DND-41 (cell line): ENCODE data around the gene EXOC4.

ENCODE experiments used
- ATAC-seq: fragments of 200-7000 bp; cut with Tn5 transposase; 3 replicates; pipeline ENCODE4 v1.9.1; 2021; ENCODE audit warnings: low read depth; ENCODE audit not compliant: insufficient read depth
- DNase-seq: peaks from one replicate; pipeline ENCODE4 v3.0.0-alpha.2; 2020
- H2AFZ ChIP-seq: 2 replicates; pipeline ENCODE4 v1.6.0; 2012; ENCODE audit warnings: low read depth, low read length
- H3K27ac ChIP-seq: 2 replicates; pipeline ENCODE4 v1.5.1; 2012; ENCODE audit warnings: low read length, inconsistent platforms
- H3K27me3 ChIP-seq: fragments of 200-600 bp; sonication (generic); 2 replicates; pipeline ENCODE4 v1.6.0; 2012; ENCODE audit warnings: low read length, mild to moderate bottlenecking, inconsistent platforms; ENCODE audit not compliant: insufficient read depth, poor library complexity
- H3K36me3 ChIP-seq: 2 replicates; pipeline ENCODE4 v1.5.1; 2012; ENCODE audit warnings: low read length, inconsistent platforms; ENCODE audit not compliant: insufficient read depth
- H3K4me1 ChIP-seq: 2 replicates; pipeline ENCODE4 v1.5.1; 2012; ENCODE audit warnings: mild to moderate bottlenecking, low read length; ENCODE audit not compliant: insufficient read depth
- H3K4me2 ChIP-seq: 2 replicates; pipeline ENCODE4 v1.6.0; 2012; ENCODE audit warnings: mild to moderate bottlenecking, moderate library complexity, low read length, inconsistent platforms; ENCODE audit not compliant: insufficient read depth
- H3K4me3 ChIP-seq, 2 experiments: fragments of 200-600 bp in 1 of 2; shearing (Covaris generic) in 1 of 2; 2 replicates each; pipeline ENCODE4 v1.5.1; 2012 to 2016; ENCODE audit warnings: inconsistent platforms in 2 of 2, low read length in 2 of 2, mild to moderate bottlenecking in 2 of 2, low read depth in 1 of 2, moderate library complexity in 1 of 2
- H3K79me2 ChIP-seq: 2 replicates; pipeline ENCODE4 v1.6.0; 2012; ENCODE audit warnings: low read length, inconsistent platforms; ENCODE audit not compliant: insufficient read depth
- H3K9ac ChIP-seq: 2 replicates; pipeline ENCODE4 v1.6.0; 2012; ENCODE audit warnings: low read depth, mild to moderate bottlenecking, inconsistent platforms, low read length, moderate library complexity
- H3K9me3 ChIP-seq: 2 replicates; pipeline ENCODE4 v1.5.1; 2012; ENCODE audit warnings: low read length, moderate library complexity, mild to moderate bottlenecking, inconsistent platforms; ENCODE audit not compliant: insufficient read depth, severe bottlenecking
- H4K20me1 ChIP-seq: 2 replicates; pipeline ENCODE4 v1.6.0; 2012; ENCODE audit warnings: low read length; ENCODE audit not compliant: insufficient read depth
- CTCF ChIP-seq: IDR thresholded peaks from 2 replicates; pipeline ENCODE4 v1.5.1; 2012; ENCODE audit warnings: borderline replicate concordance, low read length, moderate library complexity, mild to moderate bottlenecking; ENCODE audit not compliant: poor library complexity, severe bottlenecking; ENCODE audit errors: extremely low read depth
- EZH2 ChIP-seq: IDR thresholded peaks from 3 replicates; pipeline ENCODE4 v1.6.1; 2012; ENCODE audit warnings: borderline replicate concordance, low read depth, mild to moderate bottlenecking, moderate library complexity, low read length, inconsistent platforms; ENCODE audit not compliant: severe bottlenecking

EXOC4 gene

GRCh38 chr7:133973710-133974109 is 720.8 kb downstream of the EXOC4 start:
- ATAC-seq (no peak), DNase-seq (no peak)
- Histone ChIP-seq H3K27me3 (no peaks in the 10 kb centered on the region), H3K79me2 (no peaks in the 10 kb centered on the region), H4K20me1 (no peaks in the 10 kb centered on the region), H2AFZ (no peak overlapping the region), H3K9ac (no peak overlapping the region), H3K36me3 (no peaks in the 10 kb centered on the region), H3K9me3 (peaks cover 3% of the 10 kb centered on the region), H3K27ac (no peak overlapping the region), H3K4me3 (no peak overlapping the region), H3K4me2 (no peak overlapping the region), H3K4me1 (no peaks in the 10 kb centered on the region)
- TF ChIP-seq CTCF (no peak), EZH2 (no peak)

- no peaks in the 10 kb centered on the region for H3K27me3 ChIP-seq
- H3K9me3 ChIP-seq, result no peaks in the 10 kb centered on the region
- H3K4me2 ChIP-seq, result no peak overlapping the region
- H3K4me1 ChIP-seq, result no peaks in the 10 kb centered on the region
- H3K4me3 ChIP-seq, result no peak overlapping the region
- H2AFZ ChIP-seq, result no peak overlapping the region
- H4K20me1 ChIP-seq, result no peaks in the 10 kb centered on the region
- H3K79me2 ChIP-seq, result no peaks in the 10 kb centered on the region
- no peaks in the 10 kb centered on the region for H3K36me3 ChIP-seq
- ATAC-seq, result no peak
- no peak overlapping the region for H3K9ac ChIP-seq
- no peak for DNase-seq
- H3K27ac ChIP-seq, result no peak overlapping the region
- TF ChIP-seq EZH2 (no peak), CTCF (no peak)
These were observed 722.3 kb downstream of the EXOC4 start for GRCh38 chr7:133975130-133975529.

- H4K20me1 ChIP-seq, result no peaks in the 10 kb centered on the region
- no peak overlapping the region for H3K9ac ChIP-seq
- ATAC-seq (no peak), DNase-seq (no peak)
- H2AFZ ChIP-seq, result no peak overlapping the region
- peaks cover 3% of the 10 kb centered on the region; the same call in 1 of the 2 replicates for H3K4me1 ChIP-seq
- H3K36me3 ChIP-seq, result no peaks in the 10 kb centered on the region
- H3K27me3 ChIP-seq, result no peaks in the 10 kb centered on the region
- no peak overlapping the region for H3K27ac ChIP-seq
- no peak for TF ChIP-seq EZH2
- TF ChIP-seq CTCF, result no peak
- no peak overlapping the region for H3K4me3 ChIP-seq
- H3K9me3 ChIP-seq, result no peaks in the 10 kb centered on the region
- no peaks in the 10 kb centered on the region for H3K79me2 ChIP-seq
- H3K4me2 ChIP-seq, result no peak overlapping the region
These were observed 723.3 kb downstream of the EXOC4 start for GRCh38 chr7:133976140-133976539.
